SK-N-SH treated with all-trans-retinoic acid at 6 μM for 48 hours (cell line): ENCODE data around the gene CSF3R.
"Not testable (repeated sequence)": the region's sequence is repeated elsewhere in the genome, so short reads cannot be mapped to it uniquely, and the experiment has no call there.

Experiments used
- ARNTL ChIP-seq: fragments of 450-650 bp; formaldehyde crosslinking; IDR thresholded peaks from 2 replicates; pipeline ENCODE4 v1.5.0; 2020; ENCODE audit warnings: low read depth, mild to moderate bottlenecking, moderate library complexity, borderline replicate concordance
- CSDC2 ChIP-seq: fragments of 250-450 bp; sonication (Bioruptor Pico); IDR thresholded peaks from 2 replicates; pipeline ENCODE4 v1.5.0; 2020; ENCODE audit warnings: mild to moderate bottlenecking, moderate library complexity
- ISL1 ChIP-seq: fragments of 250-450 bp; sonication (Bioruptor Pico); IDR thresholded peaks from 2 replicates; pipeline ENCODE4 v2.1.2; 2022; ENCODE audit warnings: mild to moderate bottlenecking, moderate library complexity
- PATZ1 ChIP-seq: fragments of 250-450 bp; sonication (Bioruptor Pico); IDR thresholded peaks from 2 replicates; pipeline ENCODE4 v1.8.0; 2020; ENCODE audit warnings: mild to moderate bottlenecking, moderate library complexity, borderline replicate concordance
- SNAI2 ChIP-seq: fragments of 250-450 bp; sonication (Bioruptor Pico); IDR thresholded peaks from 2 replicates; pipeline ENCODE4 v1.5.0; 2020; ENCODE audit warnings: mild to moderate bottlenecking, moderate library complexity
- ZFP30 ChIP-seq: fragments of 450-650 bp; formaldehyde crosslinking; IDR thresholded peaks from 2 replicates; pipeline ENCODE4 v1.5.0; 2022; ENCODE audit warnings: mild to moderate bottlenecking, moderate library complexity
- ZNF565 ChIP-seq: fragments of 450-650 bp; formaldehyde crosslinking; conservative IDR thresholded peaks from 2 replicates; pipeline ENCODE4 v1.5.0; 2020; ENCODE audit warnings: low read depth, mild to moderate bottlenecking, moderate library complexity

GRCh38 chr1:36477615-36478014 lies 5.1 kb downstream of the CSF3R start:
- not testable (repeated sequence) for TF ChIP-seq PATZ1 (CRISPR knock-in tag); ISL1; ZFP30 (CRISPR knock-in tag); ZNF565; CSDC2 (CRISPR knock-in tag); ARNTL; SNAI2 (CRISPR knock-in tag)
